HEK293 (cell line): ENCODE measurements around the gene CADPS2.

ENCODE experiments used
- CTCF ChIA-PET: fragments of 350-600 bp; formaldehyde crosslinking; extraction: SDS; loops from one replicate; lab custom pipeline; 2021; ENCODE audit warnings: antibody characterized with exemption; lab: Yijun Ruan, JAX
- POLR2A ChIA-PET: fragments of 300-600 bp; formaldehyde crosslinking; extraction: SDS; loops from one replicate; lab custom pipeline; 2020; ENCODE audit warnings: antibody characterized with exemption, inconsistent platforms; lab: Yijun Ruan, JAX
- H3K27ac ChIP-seq: fragments of 200-500 bp; sonication (Bioruptor generic); 2 replicates; pipeline ENCODE4 v1.5.1; 2014; ENCODE audit warnings: low read depth, low read length, control low read depth, inconsistent platforms; ENCODE audit errors: extremely low read depth
- H3K36me3 ChIP-seq, 2 experiments: fragments of 200-500 bp in 1 of 2; sonication (Bioruptor generic) in 1 of 2; 1 replicate in 1 of 2; 2 replicates in 1 of 2; pipeline ENCODE4 v1.5.1; 2014 to 2017; ENCODE audit warnings: inconsistent platforms in 2 of 2, low read length in 2 of 2; ENCODE audit not compliant: control insufficient read depth in 2 of 2, insufficient read depth in 1 of 2
- H3K4me1 ChIP-seq: fragments of 200-500 bp; sonication (Bioruptor generic); 2 replicates; pipeline ENCODE4 v1.5.1; 2014; ENCODE audit warnings: mild to moderate bottlenecking, low read length, inconsistent platforms; ENCODE audit not compliant: control insufficient read depth, insufficient read depth
- H3K4me3 ChIP-seq: 2 replicates; pipeline ENCODE4 v1.5.1; 2011; ENCODE audit warnings: low read depth, mild to moderate bottlenecking, control low read depth, low read length, moderate library complexity
- H3K9me3 ChIP-seq: fragments of 200-500 bp; sonication (Bioruptor generic); 2 replicates; pipeline ENCODE4 v1.5.1; 2014; ENCODE audit warnings: low read depth, low read length, inconsistent platforms; ENCODE audit not compliant: control insufficient read depth, insufficient read depth
- AEBP2 ChIP-seq: fragments of 450-650 bp; formaldehyde crosslinking; IDR thresholded peaks from 2 replicates; pipeline ENCODE4 v1.5.1; 2016; ENCODE audit warnings: missing biosample characterization, missing genetic modification characterization, borderline replicate concordance
- FEZF1 ChIP-seq: fragments of 450-650 bp; formaldehyde crosslinking; IDR thresholded peaks from 2 replicates; pipeline ENCODE4 v1.5.1; 2016; ENCODE audit warnings: missing biosample characterization, missing genetic modification characterization
- GLI4 ChIP-seq: fragments of 450-650 bp; formaldehyde crosslinking; IDR thresholded peaks from 2 replicates; pipeline ENCODE4 v1.5.1; 2016; ENCODE audit warnings: missing biosample characterization, missing genetic modification characterization
- GLIS1 ChIP-seq: fragments of 450-650 bp; formaldehyde crosslinking; IDR thresholded peaks from 2 replicates; pipeline ENCODE4 v1.5.1; 2016; ENCODE audit warnings: missing biosample characterization, missing genetic modification characterization
- HOXA7 ChIP-seq: sonication (generic); formaldehyde crosslinking; IDR thresholded peaks from 2 replicates; pipeline ENCODE4 v1.8.1; 2022; ENCODE audit warnings: missing genetic modification reagents, borderline replicate concordance
- OSR2 ChIP-seq: fragments of 450-650 bp; formaldehyde crosslinking; IDR thresholded peaks from 2 replicates; pipeline ENCODE4 v1.5.1; 2016; ENCODE audit warnings: missing biosample characterization, missing genetic modification characterization
- OVOL3 ChIP-seq: fragments of 450-650 bp; formaldehyde crosslinking; IDR thresholded peaks from 2 replicates; pipeline ENCODE4 v1.5.1; 2016; ENCODE audit warnings: missing biosample characterization, missing genetic modification characterization
- PRDM6 ChIP-seq: fragments of 450-650 bp; formaldehyde crosslinking; IDR thresholded peaks from 2 replicates; pipeline ENCODE4 v1.5.1; 2017; ENCODE audit warnings: missing biosample characterization, missing genetic modification characterization
- SCRT1 ChIP-seq: fragments of 450-650 bp; formaldehyde crosslinking; IDR thresholded peaks from 2 replicates; pipeline ENCODE4 v1.5.1; 2016; ENCODE audit warnings: missing biosample characterization, missing genetic modification characterization, borderline replicate concordance
- SP2 ChIP-seq: fragments of 450-650 bp; formaldehyde crosslinking; IDR thresholded peaks from 2 replicates; pipeline ENCODE4 v1.5.1; 2016; ENCODE audit warnings: missing biosample characterization, missing genetic modification characterization
- TRIM28 ChIP-seq: IDR thresholded peaks from 2 replicates; pipeline ENCODE4 v1.6.1; 2011; ENCODE audit warnings: low read length, control low read depth, borderline replicate concordance
- ZBTB7A ChIP-seq: fragments of 450-650 bp; formaldehyde crosslinking; IDR thresholded peaks from 2 replicates; pipeline ENCODE4 v1.5.1; 2016; ENCODE audit warnings: low read depth, missing biosample characterization, missing genetic modification characterization
- ZFP69B ChIP-seq: fragments of 450-650 bp; formaldehyde crosslinking; IDR thresholded peaks from 2 replicates; pipeline ENCODE4 v1.5.1; 2016; ENCODE audit warnings: missing biosample characterization, missing genetic modification characterization
- ZNF114 ChIP-seq: fragments of 450-650 bp; formaldehyde crosslinking; IDR thresholded peaks from 2 replicates; pipeline ENCODE4 v1.5.0; 2017; ENCODE audit warnings: missing biosample characterization, missing genetic modification characterization
- ZNF146 ChIP-seq: fragments of 450-650 bp; formaldehyde crosslinking; IDR thresholded peaks from 2 replicates; pipeline ENCODE4 v1.5.1; 2016; ENCODE audit warnings: missing biosample characterization, missing genetic modification characterization
- ZNF184 ChIP-seq: fragments of 450-650 bp; IDR thresholded peaks from 2 replicates; pipeline ENCODE4 v1.5.1; 2018; ENCODE audit warnings: missing biosample characterization, mild to moderate bottlenecking, missing genetic modification characterization
- ZNF223 ChIP-seq: fragments of 450-650 bp; formaldehyde crosslinking; IDR thresholded peaks from 2 replicates; pipeline ENCODE4 v1.5.1; 2016; ENCODE audit warnings: missing biosample characterization, missing genetic modification characterization
- ZNF26 ChIP-seq: fragments of 450-650 bp; formaldehyde crosslinking; IDR thresholded peaks from 2 replicates; pipeline ENCODE4 v1.5.1; 2016; ENCODE audit warnings: missing biosample characterization, missing genetic modification characterization
- ZNF302 ChIP-seq: fragments of 450-650 bp; formaldehyde crosslinking; IDR thresholded peaks from 2 replicates; pipeline ENCODE4 v1.5.1; 2016; ENCODE audit warnings: missing biosample characterization, missing genetic modification characterization, low read depth
- ZNF311 ChIP-seq: fragments of 450-650 bp; formaldehyde crosslinking; IDR thresholded peaks from 2 replicates; pipeline ENCODE4 v1.5.1; 2017; ENCODE audit warnings: missing biosample characterization, missing genetic modification characterization, borderline replicate concordance
- ZNF404 ChIP-seq: fragments of 450-650 bp; formaldehyde crosslinking; IDR thresholded peaks from 2 replicates; pipeline ENCODE4 v1.5.1; 2017; ENCODE audit warnings: missing biosample characterization, missing genetic modification characterization
- ZNF416 ChIP-seq: fragments of 450-650 bp; formaldehyde crosslinking; IDR thresholded peaks from 2 replicates; pipeline ENCODE4 v1.5.1; 2016; ENCODE audit warnings: missing biosample characterization, missing genetic modification characterization
- ZNF639 ChIP-seq: fragments of 450-650 bp; formaldehyde crosslinking; IDR thresholded peaks from 2 replicates; pipeline ENCODE4 v1.5.1; 2016; ENCODE audit warnings: missing biosample characterization, missing genetic modification characterization
- ZNF645 ChIP-seq: fragments of 450-650 bp; formaldehyde crosslinking; IDR thresholded peaks from 2 replicates; pipeline ENCODE4; 2016; ENCODE audit warnings: missing biosample characterization, missing genetic modification characterization
- ZNF660 ChIP-seq: fragments of 450-650 bp; IDR thresholded peaks from 2 replicates; pipeline ENCODE4 v1.5.1; 2018; ENCODE audit warnings: missing biosample characterization, mild to moderate bottlenecking, missing genetic modification characterization
- ZNF692 ChIP-seq: fragments of 450-650 bp; formaldehyde crosslinking; IDR thresholded peaks from 2 replicates; pipeline ENCODE4 v1.5.1; 2016; ENCODE audit warnings: missing biosample characterization, missing genetic modification characterization

The CADPS2 gene

GRCh38 chr7:122543891-122544290 is 342.4 kb downstream of the CADPS2 start:
- no peaks in the 10 kb centered on the region for H3K9me3 ChIP-seq
- H3K4me3 ChIP-seq, result no peak overlapping the region
- H3K36me3 ChIP-seq, result no peaks in the 10 kb centered on the region
- no peak overlapping the region for H3K27ac ChIP-seq
- CTCF ChIA-PET, result interaction anchor here (0.6 kb wide), 1 partner anchor 12 kb away, joined by 3 read pairs; no protein-coding TSS in a partner anchor
- TF ChIP-seq FEZF1 (tag by site-specific recombination), result no peak
- no peak for TF ChIP-seq AEBP2 (tag by site-specific recombination)
- TF ChIP-seq ZNF114 (tag by site-specific recombination), result no peak
- H3K4me1 ChIP-seq, result no peaks in the 10 kb centered on the region
- POLR2A ChIA-PET, result no interaction called here

- POLR2A ChIA-PET, result no interaction called here
- CTCF ChIA-PET, result no interaction called here
- Histone ChIP-seq H3K27ac (no peak overlapping the region), H3K4me1 (no peaks in the 10 kb centered on the region), H3K4me3 (no peak overlapping the region), H3K36me3 (no peaks in the 10 kb centered on the region), H3K9me3 (no peaks in the 10 kb centered on the region)
- TF ChIP-seq OSR2 (no peak), ZNF692 (tag by site-specific recombination) (no peak), ZNF416 (tag by site-specific recombination) (no peak), ZNF311 (tag by site-specific recombination) (no peak), PRDM6 (tag by site-specific recombination) (no peak), ZNF660 (no peak), GLI4 (tag by site-specific recombination) (no peak), SP2 (no peak), OVOL3 (tag by site-specific recombination) (no peak), ZNF223 (tag by site-specific recombination) (no peak), ZNF26 (no peak), SCRT1 (tag by site-specific recombination) (no peak)
- TF ChIP-seq, all 188 proteins: peak for 0
These were observed 343.1 kb downstream of the CADPS2 start for GRCh38 chr7:122543166-122543565.

- ChIA-PET POLR2A (no interaction called here), CTCF (interaction anchor here (0.5 to 1.0 kb wide), 2 partner anchors 154 to 316 kb away, joined by 3 to 4 read pairs; no protein-coding TSS in a partner anchor)
- no peaks in the 10 kb centered on the region for H3K9me3 ChIP-seq
- TF ChIP-seq ZNF645 (tag by site-specific recombination) (no peak), HOXA7 (CRISPR knock-in tag) (no peak), TRIM28 (no peak), GLIS1 (tag by site-specific recombination) (no peak), ZNF639 (tag by site-specific recombination) (no peak), ZNF146 (tag by site-specific recombination) (no peak), ZNF184 (tag by site-specific recombination) (no peak), ZFP69B (no peak), ZBTB7A (no peak), ZNF404 (tag by site-specific recombination) (no peak), ZNF302 (tag by site-specific recombination) (no peak)
These were observed 351.2 kb downstream of the CADPS2 start for GRCh38 chr7:122535086-122535485.

More at GRCh38 chr7:122535086-122535485, 351.2 kb downstream of the CADPS2 start:
- no peak overlapping the region for H3K27ac ChIP-seq
- H3K4me3 ChIP-seq, result no peak overlapping the region
- no peaks in the 10 kb centered on the region for H3K4me1 ChIP-seq
- H3K36me3 ChIP-seq, result no peaks in the 10 kb centered on the region
